NCI-H128 (cell line): ENCODE measurements around the gene CHAMP1.

Experiments used
- DNase-seq: peaks from one replicate; lab custom pipeline; 2025; ENCODE audit not compliant: unreplicated experiment; lab: John Stamatoyannopoulos, UW

The CHAMP1 gene

GRCh38 chr13:114296902-114297301 lies 17.4 kb upstream of the CHAMP1 start:
- no peak for DNase-seq

- no peak for DNase-seq
Measured at GRCh38 chr13:114298866-114299265, 15.4 kb upstream of the CHAMP1 start.

GRCh38 chr13:114299604-114300305 lies 14.5 kb upstream of the CHAMP1 start:
- no peak for DNase-seq

GRCh38 chr13:114303700-114304327 lies 10.5 kb upstream of the CHAMP1 start:
- DNase-seq: no peak

- DNase-seq: no peak
Measured at GRCh38 chr13:114304346-114305034, 9.8 kb upstream of the CHAMP1 start.

- no peak for DNase-seq
Measured at GRCh38 chr13:114309086-114309485, 5.2 kb upstream of the CHAMP1 start.

GRCh38 chr13:114309806-114310410 lies 4.4 kb upstream of the CHAMP1 start:
- no peak for DNase-seq

- no peak for DNase-seq
Measured at GRCh38 chr13:114310956-114311355, 3.3 kb upstream of the CHAMP1 start.

GRCh38 chr13:114311387-114311786 lies 2.9 kb upstream of the CHAMP1 start:
- DNase-seq: no peak

- DNase-seq: no peak
Measured at GRCh38 chr13:114311908-114312307, 2.4 kb upstream of the CHAMP1 start.

GRCh38 chr13:114313061-114313860 lies 1.0 kb upstream of the CHAMP1 start:
- no peak for DNase-seq

- DNase-seq: no peak
Measured at GRCh38 chr13:114315074-114315785, 927 bp downstream of the CHAMP1 start.

GRCh38 chr13:114318624-114319023 lies 4.3 kb downstream of the CHAMP1 start:
- no peak for DNase-seq

GRCh38 chr13:114319441-114319913 lies 5.2 kb downstream of the CHAMP1 start:
- no peak for DNase-seq

- no peak for DNase-seq
Measured at GRCh38 chr13:114320065-114320464, 5.8 kb downstream of the CHAMP1 start.

- no peak for DNase-seq
Measured at GRCh38 chr13:114321256-114321655, 7.0 kb downstream of the CHAMP1 start.

- no peak for DNase-seq
Measured at GRCh38 chr13:114323349-114323748, 9.0 kb downstream of the CHAMP1 start.

GRCh38 chr13:114324334-114324733 lies 10.0 kb downstream of the CHAMP1 start:
- DNase-seq: no peak

GRCh38 chr13:114325729-114326128 lies 11.4 kb downstream of the CHAMP1 start:
- DNase-seq: no peak

GRCh38 chr13:114328034-114328433 lies 13.7 kb downstream of the CHAMP1 start:
- no peak for DNase-seq
